ENCODE results near the gene GABBR2.
"Not testable (repeated sequence)": the region's sequence is repeated elsewhere in the genome, so short reads cannot be mapped to it uniquely, and the experiment has no call there.

The GABBR2 gene

GRCh38 chr9:98472216-98472615, 236.5 kb downstream of the GABBR2 start:
- Mint-ChIP-seq H3K27ac (no peak overlapping the region), H3K36me3 (ENCODE audit: low read depth) (no peaks in the 10 kb centered on the region)

GRCh38 chr9:98471185-98471584, 237.6 kb downstream of the GABBR2 start:
- Mint-ChIP-seq H3K27ac (no peak overlapping the region), H3K4me3 (no peak overlapping the region), H3K9me3 (peaks cover 3% of the 10 kb centered on the region), H3K27me3 (ENCODE audit: low read depth) (peaks cover 14% of the 10 kb centered on the region), H3K36me3 (ENCODE audit: low read depth) (no peaks in the 10 kb centered on the region), H3K4me1 (no peaks in the 10 kb centered on the region)
- TF ChIP-seq CTCF (IDR thresholded peaks at IDR 0.05; ENCODE audit: unreplicated experiment in 3 of 3) = no peak

More at GRCh38 chr9:98472216-98472615, 236.5 kb downstream of the GABBR2 start:
- H3K27me3 Mint-ChIP-seq (ENCODE audit: low read depth) = peaks cover 15% of the 10 kb centered on the region
- H3K4me3 Mint-ChIP-seq = no peak overlapping the region
- no peak for TF ChIP-seq CTCF (IDR thresholded peaks at IDR 0.05; ENCODE audit: unreplicated experiment in 3 of 3)
- no peaks in the 10 kb centered on the region for H3K4me1 Mint-ChIP-seq
- no peaks in the 10 kb centered on the region for H3K9me3 Mint-ChIP-seq

- H3K27me3 Mint-ChIP-seq (ENCODE audit: low read depth) = peaks cover 14% of the 10 kb centered on the region
These were observed 240.0 kb downstream of the GABBR2 start for GRCh38 chr9:98468567-98469239.

GRCh38 chr9:98465799-98466198, 242.9 kb downstream of the GABBR2 start:
- H3K36me3 Mint-ChIP-seq (ENCODE audit: low read depth) = peaks cover 3% of the 10 kb centered on the region
- no peaks in the 10 kb centered on the region for H3K4me1 Mint-ChIP-seq
- no peak overlapping the region for H3K4me3 Mint-ChIP-seq
- no peak overlapping the region for H3K27ac Mint-ChIP-seq
- no peak for TF ChIP-seq CTCF (IDR thresholded peaks at IDR 0.05; ENCODE audit: unreplicated experiment in 3 of 3)
- H3K9me3 Mint-ChIP-seq = peaks cover 37% of the 10 kb centered on the region
- peaks cover 13% of the 10 kb centered on the region for H3K27me3 Mint-ChIP-seq (ENCODE audit: low read depth)

More at GRCh38 chr9:98468567-98469239, 240.0 kb downstream of the GABBR2 start:
- TF ChIP-seq CTCF (IDR thresholded peaks at IDR 0.05; ENCODE audit: unreplicated experiment in 3 of 3) = no peak
- H3K4me1 Mint-ChIP-seq = no peaks in the 10 kb centered on the region
- no peak overlapping the region for H3K27ac Mint-ChIP-seq
- no peaks in the 10 kb centered on the region for H3K36me3 Mint-ChIP-seq (ENCODE audit: low read depth)
- peaks cover 15% of the 10 kb centered on the region for H3K9me3 Mint-ChIP-seq
- H3K4me3 Mint-ChIP-seq = no peak overlapping the region

- not testable (repeated sequence) for H3K4me1 Mint-ChIP-seq
These were observed 244.5 kb downstream of the GABBR2 start for GRCh38 chr9:98464156-98464690.

GRCh38 chr9:98462310-98462709, 246.4 kb downstream of the GABBR2 start:
- no peaks in the 10 kb centered on the region for H3K4me1 Mint-ChIP-seq
- H3K4me3 Mint-ChIP-seq = no peak overlapping the region
- no peak for TF ChIP-seq CTCF (IDR thresholded peaks at IDR 0.05; ENCODE audit: unreplicated experiment in 3 of 3)
- peaks cover 3% of the 10 kb centered on the region for H3K36me3 Mint-ChIP-seq (ENCODE audit: low read depth)
- no peak overlapping the region for H3K27ac Mint-ChIP-seq
- H3K9me3 Mint-ChIP-seq = peaks cover 53% of the 10 kb centered on the region
- peaks cover 10% of the 10 kb centered on the region for H3K27me3 Mint-ChIP-seq (ENCODE audit: low read depth)

More at GRCh38 chr9:98464156-98464690, 244.5 kb downstream of the GABBR2 start:
- not testable (repeated sequence) for H3K36me3 Mint-ChIP-seq (ENCODE audit: low read depth); H3K27ac Mint-ChIP-seq; H3K4me3 Mint-ChIP-seq
- Mint-ChIP-seq H3K27me3 (ENCODE audit: low read depth) (peaks cover 11% of the 10 kb centered on the region), H3K9me3 (peaks cover 50% of the 10 kb centered on the region)
